OCI-M1 (cell line): ENCODE data around the gene BBS9.

Experiments used
- DNase-seq: peaks from one replicate; lab custom pipeline; 2025; lab: John Stamatoyannopoulos, UW

Gene BBS9

DNA sequence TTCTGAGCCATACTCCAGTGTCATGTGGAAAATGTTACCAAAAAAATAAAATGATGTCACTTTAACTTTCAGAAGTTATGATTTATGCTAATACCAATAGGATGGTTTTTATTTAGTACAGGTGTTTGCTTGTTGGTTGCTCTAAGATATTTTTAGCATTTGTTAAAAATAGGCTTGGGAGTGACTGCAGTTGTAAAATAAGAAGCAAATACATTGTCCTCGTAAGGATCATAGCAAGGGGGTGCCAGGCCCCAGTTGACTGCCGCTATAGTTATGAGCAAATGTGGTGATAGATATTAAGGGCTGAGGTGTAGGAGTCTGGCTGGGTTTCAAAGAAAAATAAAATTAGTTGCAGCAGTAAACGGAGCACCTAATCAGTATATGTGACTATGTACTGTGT lies 421.6 kb downstream of the BBS9 start:
- DNase-seq: no peak

DNA sequence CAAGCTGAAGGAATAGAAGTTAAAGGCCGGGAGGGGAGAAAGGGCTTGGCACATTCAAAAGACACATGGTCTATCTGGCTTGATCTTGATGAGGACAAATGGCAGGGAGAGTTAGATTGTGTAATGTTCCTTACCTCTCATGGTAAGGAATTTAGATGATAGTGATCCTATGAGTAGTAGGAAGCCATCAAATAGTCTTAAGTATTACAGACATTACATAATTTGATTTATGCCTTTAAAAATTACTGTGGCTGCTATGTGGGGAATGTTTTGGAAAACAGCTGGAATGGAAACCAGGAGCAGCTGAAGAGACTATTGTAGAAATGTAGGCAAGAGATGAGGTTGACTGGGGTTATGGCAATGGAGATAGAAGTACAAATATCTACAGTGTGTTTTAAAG lies 424.7 kb downstream of the BBS9 start:
- DNase-seq: no peak

DNA sequence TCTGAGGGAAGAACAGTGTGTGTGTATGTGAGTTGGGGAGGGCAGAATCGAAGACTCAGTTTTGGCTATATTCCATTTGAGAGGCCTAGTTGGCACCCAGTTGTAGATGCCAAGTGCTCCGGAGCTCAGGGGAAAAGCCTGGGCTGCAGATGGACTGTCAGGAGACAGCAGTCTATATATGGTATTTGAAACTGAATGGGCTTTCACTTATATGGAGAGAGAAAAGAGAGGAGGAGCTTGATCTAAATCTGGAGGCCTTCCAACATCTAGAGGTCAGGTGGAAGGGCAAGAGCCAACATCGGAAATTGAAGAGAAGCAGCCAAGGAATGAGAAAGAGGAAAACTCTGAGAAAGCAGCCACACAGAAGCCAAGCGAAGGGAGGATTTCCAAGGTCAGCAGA lies 425.2 kb downstream of the BBS9 start:
- DNase-seq: no peak

DNA sequence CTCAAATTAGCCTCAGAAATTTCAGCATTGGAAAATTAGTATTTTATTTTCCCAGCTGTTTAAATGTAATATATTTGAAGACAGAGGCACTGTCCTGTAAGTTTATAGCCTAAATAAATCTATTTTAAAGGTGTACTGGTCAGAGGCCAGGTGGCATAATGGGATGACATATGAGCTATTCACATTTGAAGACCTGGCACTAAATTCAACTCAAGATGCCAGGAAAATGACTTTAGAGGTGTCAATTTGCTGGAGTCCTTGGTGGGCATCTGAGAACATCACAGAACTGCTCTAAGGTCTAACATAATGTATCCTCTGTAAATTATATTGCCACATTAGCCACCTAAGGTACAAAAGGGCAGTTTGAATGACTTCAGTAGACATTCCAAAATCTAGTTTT lies 427.1 kb downstream of the BBS9 start:
- no peak for DNase-seq

DNA sequence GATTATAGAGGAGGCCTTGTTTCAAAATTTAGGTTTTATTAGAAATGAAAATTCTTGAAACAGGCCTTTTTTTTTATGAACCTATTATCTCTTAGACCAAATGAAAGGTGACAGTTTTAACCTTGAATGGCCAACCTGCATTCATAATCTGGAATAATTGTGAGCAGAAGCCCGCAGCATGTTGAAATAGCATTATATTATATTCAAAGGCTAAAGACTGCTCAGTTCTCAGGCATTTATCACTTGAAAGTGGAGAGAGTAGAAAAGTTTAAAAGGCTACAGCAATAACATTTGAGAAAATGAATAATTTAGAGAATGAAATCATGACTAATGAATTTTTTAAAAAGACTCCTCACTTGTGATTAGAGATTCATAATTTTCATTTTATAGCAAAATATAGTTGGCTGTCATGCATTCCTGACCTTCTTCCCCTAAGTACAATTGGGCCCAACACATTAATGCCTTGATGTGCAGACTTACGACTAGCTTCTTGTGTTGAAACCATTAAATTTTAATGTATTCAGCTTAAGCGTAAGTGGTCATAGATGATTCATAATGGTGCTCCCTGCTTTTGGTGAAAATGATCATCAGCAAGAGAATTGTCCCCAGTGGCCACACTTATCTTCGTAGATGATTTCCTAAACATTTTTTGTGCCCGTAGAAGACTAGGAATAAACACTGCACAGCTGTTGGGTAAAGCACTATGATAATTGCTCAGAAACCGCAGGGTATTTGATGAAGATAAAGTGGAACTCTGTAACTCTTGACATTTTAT lies 429.4 kb downstream of the BBS9 start:
- DNase-seq: no peak

DNA sequence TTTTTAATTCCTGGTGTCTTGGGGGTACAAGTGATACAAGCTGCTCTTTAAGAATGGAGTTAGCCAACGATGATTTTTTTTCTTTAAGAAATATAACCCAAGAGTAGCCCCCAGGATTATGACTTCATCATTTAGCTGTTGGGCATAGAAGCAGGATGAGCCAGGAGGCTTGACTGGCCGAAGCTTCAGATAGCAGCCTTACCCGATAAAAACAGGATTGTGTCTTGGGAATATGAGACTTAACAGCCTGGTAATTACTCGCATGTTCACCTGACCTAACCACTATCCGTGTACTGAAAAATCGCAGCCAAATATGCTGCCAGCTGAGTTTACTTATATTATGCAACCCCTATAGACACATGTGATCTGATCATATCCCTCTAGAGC lies 430.0 kb downstream of the BBS9 start:
- no peak for DNase-seq

DNA sequence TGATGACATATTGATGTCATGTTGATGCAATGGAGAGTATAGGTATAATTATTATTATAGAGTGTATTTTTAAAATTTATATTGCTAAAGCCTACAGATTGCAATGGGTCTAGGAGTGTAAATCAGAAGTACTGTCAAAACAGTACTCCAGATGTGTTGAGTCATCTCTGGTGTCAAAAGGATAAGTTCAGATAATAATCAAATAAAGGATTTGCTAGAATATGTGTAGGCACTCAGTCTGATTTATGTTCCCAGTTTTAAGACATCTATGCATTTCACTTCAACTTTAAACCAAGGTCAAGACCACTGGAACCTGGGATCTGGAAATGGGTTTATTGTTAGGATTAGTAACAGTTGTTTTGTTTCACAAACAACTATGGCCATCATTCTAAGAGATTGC lies 433.6 kb downstream of the BBS9 start:
- DNase-seq: no peak

DNA sequence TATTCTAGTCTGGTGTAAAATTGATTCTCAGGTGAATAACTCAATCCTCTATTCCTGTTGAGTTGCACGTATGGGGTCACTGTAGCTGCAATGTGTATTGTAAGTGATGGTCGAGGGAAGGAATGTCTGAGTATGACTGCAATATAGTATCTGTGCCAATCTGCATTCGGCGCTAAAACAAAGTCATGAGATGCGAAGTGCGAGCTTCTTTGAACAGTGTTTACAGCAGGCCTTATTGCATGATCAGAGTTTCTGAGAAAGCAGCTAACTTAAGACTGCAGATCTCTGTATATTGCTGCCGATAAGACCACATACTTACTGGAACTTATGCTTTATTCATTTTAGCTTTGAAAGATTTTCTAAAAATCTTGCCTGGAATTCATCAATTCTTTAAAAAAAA lies 434.3 kb downstream of the BBS9 start:
- no peak for DNase-seq

DNA sequence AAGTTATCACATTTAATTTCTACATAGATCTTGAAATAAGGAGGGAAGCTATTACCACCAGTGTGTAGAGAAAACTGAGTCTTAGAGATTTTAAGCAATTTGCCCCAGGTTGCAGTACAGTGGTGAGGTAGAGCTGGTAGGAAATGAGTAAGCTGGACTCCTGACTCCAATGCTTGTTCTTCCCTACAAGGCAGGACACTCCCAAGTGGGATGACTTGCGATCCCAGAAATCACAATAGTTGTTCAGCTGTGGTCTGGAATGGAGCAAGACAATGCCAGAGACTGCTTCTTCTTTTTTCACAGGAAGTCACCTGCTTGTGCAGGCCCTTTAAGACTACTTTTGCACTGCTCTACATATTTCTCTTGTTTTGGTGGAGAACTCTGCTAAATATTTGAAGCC lies 448.8 kb downstream of the BBS9 start:
- no peak for DNase-seq

DNA sequence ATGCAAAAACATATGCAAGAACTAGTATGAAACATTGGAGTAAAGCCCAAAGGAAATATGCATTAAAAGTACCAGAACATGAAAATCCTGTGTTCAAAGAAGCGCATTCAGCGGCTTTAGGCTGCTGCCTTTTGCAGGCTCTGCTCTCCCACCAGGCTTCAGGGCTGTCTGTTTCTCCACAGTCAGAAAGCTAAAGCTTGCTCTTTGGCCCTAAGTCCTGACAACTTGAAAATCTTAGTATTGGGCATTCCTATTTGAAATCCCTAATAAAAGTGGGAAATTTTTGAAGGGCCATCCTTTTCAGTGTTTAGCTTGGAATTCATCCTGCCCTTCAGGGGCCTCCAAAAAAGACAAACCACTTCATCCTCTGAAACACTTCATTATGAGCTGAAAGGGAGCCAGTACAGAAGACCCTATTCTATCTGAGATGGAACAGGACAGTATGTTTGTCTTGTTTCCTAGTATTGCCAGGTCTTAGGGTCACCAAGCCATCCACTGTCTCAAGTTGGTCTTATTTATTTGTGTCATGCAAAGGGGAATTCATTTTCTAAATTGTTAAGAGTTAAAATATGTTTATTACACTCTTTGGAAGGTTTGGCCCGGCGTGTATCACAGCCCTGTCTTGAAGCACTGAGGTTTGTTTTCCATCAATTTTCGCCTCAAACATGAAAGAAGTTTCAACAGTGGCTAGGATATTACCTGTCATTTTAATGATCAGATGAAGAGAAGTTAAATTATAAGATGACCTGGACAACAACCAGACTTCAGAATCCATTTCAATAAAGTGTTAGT lies 449.7 kb downstream of the BBS9 start:
- DNase-seq: no peak

DNA sequence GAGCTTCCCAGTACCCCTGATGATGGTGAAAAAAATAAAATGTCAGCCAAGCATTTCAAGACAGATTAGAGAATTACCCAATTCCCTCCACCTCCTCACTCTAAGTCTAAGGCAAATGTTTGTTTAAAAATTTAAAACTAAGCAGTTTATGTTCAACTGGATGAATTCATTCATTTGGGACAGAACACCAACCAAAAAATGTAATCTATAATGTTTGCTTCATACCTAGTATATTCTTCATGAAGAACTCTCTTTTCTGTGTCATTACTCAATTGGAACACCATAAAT lies 450.3 kb downstream of the BBS9 start:
- no peak for DNase-seq

DNA sequence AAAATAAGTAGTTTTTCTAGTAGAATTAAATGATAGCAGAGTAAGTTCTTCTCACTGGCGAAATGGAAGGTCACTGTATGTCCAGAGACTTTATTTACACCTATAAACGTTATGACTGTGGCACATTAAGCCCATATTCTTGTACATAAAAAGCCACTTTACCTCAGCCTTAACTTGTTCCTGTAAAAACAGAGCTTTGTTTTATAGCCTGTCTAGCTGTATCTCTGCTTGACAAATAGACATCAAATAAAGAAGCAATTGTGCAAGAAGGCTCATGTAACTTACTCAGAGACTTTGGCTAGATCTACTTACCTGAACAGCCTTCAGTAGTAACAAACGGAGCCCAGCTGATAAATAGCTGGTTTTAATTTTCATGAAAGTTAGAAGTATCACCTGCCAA lies 451.9 kb downstream of the BBS9 start:
- DNase-seq: no peak

DNA sequence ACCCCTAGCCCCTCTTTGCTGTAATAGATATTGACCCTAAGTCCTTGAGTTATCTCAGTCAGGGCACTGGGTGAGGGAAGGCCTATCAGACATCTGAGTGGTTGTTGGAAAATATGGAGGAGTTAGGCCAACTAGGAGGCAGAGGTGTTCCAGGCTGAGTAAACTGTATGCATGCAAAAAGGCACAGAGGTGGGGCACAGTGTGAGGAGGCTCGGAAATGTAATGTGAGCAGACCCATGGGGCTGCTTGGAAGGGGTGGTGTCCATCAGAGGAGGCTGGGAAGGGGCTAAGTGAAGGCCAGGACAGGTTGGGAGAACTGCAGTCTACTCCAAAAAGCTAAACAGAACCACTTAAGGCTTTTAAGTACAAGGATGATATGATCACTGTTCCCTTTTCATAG lies 452.7 kb downstream of the BBS9 start:
- no peak for DNase-seq

DNA sequence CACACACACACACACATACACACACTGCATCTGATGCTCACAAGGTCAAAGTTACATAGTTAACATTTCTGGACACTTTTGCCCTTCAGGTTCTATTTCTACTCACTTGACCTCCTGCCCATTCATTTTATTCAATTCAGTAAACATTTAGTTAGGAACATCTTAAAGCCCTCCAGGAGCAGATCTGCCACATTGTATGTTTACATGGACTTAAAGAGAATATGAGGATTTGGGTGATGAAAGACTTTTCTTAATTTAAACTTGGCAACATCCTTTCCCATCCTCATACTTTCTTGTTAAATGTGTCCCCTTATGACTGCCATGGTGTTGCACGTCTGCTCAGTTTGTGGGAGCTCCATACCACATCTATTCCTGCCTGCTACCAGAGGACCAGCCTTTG lies 453.2 kb downstream of the BBS9 start:
- no peak for DNase-seq

DNA sequence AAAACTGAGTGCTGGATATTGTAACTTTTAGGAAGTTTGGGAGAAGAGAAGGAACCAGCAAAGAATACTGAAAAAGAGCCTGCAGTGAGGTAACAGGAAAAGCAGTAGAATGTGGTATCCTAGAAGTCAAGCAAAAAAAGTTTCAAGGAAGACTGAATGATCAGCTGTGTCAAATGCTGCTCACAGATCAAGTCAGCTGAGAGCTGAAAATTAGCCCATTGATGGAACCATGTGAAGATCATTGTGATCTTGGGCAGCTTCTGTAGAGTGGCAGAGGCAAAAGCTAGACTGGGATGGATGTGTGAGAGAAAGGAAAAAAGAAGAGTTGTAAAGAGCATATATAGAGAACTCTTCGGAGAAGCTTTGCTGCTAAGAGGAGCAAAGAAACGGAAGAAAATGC lies 460.5 kb downstream of the BBS9 start:
- no peak for DNase-seq

DNA sequence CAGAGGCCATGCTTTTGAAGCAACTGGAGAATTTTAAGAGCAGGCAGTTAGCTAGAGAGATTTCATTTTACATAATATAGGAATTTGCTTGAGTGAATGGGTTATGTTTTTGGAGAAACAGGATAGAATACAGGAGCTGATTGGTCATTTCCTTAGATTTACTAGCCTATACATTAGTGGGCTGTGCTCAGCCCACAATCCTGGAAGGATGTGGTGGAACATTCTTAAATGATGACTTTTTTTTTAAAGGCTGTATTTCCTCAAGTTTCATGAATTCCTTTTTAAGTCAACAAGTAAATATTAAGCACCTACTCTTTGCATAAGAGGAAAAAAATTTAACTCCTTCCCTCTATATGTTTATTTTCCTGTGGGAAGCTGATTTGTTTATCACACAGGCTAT lies 461.6 kb downstream of the BBS9 start:
- DNase-seq: no peak

DNA sequence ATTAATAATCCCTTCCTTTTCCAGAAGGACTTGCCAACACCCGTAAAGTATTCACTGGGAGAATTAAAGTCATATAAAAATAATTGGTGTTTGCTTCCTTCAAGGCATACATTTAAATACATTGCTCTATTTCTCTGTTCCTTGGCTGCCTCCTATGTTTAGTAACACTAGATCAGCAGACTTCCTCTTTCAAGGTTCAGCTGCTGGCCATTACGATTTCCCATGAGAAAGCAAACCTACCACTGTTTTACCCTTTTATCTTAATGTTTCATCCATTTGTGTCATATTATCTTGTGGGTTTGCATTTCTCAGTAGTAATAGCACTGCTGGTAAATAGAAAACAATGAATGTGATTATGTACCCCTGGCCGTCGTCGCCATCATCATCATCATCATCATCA lies 462.1 kb downstream of the BBS9 start:
- peak; percentile 26 for DNase-seq

DNA sequence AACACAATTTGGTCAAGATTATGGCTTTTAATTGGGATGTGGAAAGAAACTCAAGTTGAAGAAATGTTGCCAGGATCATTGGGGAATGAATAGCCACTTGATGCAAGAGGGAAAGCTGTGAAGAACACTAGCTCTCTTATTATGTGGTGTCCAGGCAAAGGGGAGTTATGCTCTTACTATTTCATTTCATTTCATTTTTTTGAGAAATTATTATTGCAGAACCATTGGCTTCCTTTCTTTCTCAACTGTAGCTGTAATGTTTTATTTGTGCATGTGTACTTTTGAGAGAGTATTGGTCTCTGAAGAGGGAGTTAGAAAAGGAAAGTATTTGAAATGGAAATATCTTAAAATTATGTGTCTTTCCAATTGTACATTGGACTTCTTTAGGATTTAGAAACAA lies 463.4 kb downstream of the BBS9 start:
- DNase-seq: no peak

DNA sequence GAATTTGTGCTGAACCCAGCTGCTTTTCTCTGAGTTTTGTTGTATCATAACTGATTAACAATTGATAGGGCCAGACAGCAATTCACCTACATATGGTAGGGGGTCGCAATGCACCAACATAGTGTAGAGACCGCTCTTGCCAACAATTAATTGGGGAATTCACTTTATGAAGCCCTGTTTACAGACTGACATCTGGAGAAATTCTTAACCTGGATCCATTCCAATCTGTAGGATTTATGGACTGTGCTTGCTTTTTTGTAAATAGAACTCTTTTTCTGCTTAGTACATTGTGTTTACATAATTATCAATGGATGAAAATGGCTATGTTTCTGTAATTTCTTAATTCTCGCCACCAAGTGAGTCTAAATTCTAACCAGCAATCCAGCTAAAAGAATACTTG lies 464.2 kb downstream of the BBS9 start:
- DNase-seq: no peak

DNA sequence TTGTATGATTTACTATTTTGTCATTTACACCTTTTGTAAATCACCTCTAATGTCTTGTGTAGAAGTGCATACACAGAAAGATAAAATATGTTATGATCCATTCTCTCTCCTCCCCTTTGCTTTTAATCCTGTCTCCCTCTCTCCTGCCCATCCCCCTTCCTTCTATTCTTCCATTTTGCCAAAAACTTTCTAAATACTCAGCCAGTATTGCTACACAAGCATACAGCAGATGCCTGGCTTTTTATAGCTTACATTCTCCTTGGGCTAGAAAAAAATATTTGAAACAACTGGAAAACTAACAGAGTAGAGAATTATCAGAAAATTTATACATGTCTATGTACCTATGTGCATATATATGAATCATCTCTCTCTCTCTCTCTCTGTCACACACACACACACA lies 467.3 kb downstream of the BBS9 start:
- no peak for DNase-seq

DNA sequence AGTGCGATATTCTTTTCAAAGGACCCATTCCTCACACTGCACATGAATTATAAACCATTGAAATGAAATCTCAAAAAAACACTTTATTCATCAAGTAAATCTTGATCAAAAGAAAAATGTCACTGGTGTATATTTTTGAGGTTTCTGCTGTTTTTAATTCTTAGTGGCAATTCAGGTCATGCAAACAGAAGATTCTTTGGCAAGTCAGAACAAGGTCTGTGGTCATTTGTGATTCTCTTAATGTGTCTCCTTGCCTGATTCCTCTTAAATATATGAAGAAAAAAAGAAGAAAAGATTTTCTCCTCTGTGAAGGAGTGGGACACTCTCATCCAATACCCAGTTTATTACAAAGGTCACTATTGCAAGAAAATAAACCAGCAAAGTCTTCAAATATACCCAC lies 467.8 kb downstream of the BBS9 start:
- DNase-seq: no peak

DNA sequence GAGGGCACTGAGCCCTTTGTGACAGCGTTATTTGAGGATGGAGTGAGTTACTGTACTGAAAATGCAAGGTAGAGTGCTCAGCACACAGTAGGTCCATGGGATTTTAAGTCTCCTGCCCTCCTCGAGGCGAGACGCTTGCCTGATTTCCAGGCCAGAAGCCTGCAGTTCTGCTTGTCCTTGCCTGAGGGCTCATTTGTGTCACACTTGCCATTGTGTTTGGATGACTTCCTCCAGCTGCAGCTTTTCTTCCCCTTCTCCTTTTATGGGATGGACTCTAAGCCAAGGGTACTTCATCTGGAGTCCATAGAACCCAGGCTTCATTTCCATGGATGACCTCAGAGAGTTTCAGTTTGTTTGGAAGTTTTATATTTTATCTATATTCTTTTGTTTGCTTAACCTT lies 471.7 kb downstream of the BBS9 start:
- no peak for DNase-seq

DNA sequence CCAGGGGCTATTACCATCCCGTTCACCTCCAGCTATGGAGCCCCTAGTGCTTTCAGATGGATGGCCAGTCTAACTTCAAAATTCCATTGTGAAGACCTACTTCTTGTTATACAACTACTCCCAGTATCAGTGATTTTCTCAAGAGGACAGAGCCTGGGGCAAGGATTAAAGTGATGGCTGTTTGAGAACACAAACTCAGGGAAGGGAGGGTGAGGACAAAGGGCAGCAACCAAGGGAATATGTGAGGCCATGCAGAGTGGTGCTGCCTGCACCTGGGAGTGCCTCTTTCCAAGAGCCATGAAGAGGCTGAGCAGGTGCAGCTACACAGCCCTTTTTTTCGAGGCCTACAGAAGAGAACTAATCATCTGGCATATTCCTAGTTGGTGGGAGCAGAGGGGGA lies 472.5 kb downstream of the BBS9 start:
- DNase-seq: no peak

DNA sequence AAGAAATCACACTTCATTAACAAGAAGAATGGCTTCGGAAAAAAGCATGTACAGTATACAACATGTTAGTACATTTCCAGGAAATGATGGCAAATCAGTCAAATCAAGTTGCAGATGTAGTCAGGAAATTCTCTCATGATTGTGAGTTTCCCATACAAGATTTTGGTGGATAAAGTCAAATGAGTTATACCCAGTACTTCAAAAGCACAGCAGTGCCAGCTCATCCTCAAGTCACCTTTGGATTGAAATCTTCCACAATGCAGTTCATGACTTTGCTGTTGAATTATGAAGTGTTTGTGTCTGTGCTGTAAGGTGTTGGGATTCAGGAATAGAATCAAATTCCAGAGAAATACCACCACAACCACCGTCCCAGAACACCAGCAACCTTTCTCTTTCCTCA lies 474.7 kb downstream of the BBS9 start:
- no peak for DNase-seq
